ENCODE results near the gene PTPRT. TPM values are rescaled to one million over a fixed set of nuclear protein-coding genes. Genes with fewer than 3 reads are reported as not detected.

Gene PTPRT
- total RNA-seq, 1 experiment from 2014 or later = not detected

DNA sequence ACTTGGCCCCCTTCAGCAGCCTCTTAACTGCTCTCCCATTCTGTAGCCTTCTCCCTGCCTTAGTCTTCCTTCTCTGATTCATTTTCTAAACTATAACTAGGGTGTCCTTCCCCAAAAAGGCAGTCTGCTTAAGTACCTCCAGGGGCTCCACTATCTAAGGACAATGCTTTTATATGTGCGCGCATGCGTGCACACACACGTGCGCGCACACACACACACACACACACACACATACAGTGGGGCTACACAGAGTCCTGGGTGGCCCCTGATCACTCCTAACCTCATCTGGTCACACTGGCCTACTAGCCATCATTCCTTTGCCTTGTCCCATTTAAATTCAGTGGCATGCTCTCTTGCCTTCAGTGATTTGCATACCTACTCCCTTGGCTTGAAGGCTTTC is 917.2 kb downstream of the PTPRT start:
- intact Hi-C loops (cut with micrococcal nuclease; ENCODE audit: unreplicated experiment) = no loop called here
- no TSS peak for BruUV-seq (replicated peaks)
- TF ChIP-seq EZH2 (IDR thresholded peaks at IDR 0.05; ENCODE audit: borderline replicate concordance, low read depth, low read length, poor library complexity, severe bottlenecking) = no peak
- TF ChIP-seq, protein P1, sequence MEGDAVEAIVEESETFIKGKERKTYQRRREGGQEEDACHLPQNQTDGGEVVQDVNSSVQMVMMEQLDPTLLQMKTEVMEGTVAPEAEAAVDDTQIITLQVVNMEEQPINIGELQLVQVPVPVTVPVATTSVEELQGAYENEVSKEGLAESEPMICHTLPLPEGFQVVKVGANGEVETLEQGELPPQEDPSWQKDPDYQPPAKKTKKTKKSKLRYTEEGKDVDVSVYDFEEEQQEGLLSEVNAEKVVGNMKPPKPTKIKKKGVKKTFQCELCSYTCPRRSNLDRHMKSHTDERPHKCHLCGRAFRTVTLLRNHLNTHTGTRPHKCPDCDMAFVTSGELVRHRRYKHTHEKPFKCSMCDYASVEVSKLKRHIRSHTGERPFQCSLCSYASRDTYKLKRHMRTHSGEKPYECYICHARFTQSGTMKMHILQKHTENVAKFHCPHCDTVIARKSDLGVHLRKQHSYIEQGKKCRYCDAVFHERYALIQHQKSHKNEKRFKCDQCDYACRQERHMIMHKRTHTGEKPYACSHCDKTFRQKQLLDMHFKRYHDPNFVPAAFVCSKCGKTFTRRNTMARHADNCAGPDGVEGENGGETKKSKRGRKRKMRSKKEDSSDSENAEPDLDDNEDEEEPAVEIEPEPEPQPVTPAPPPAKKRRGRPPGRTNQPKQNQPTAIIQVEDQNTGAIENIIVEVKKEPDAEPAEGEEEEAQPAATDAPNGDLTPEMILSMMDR (conservative IDR thresholded peaks at IDR 0.05; ENCODE audit: low read depth, low read length) = no peak
- Histone ChIP-seq H3K9me3 (ENCODE audit: low read depth, low read length, poor library complexity, severe bottlenecking) (no peaks in the 10 kb centered on the region), H3K4me3 (ENCODE audit: low read depth, low read length, poor library complexity, severe bottlenecking) (no peak overlapping the region), H3K27ac (ENCODE audit: low read depth, low read length, poor library complexity, severe bottlenecking) (no peak overlapping the region), H3K27me3 (replicated peaks; ENCODE audit: insufficient read depth, low read depth, low read length, poor library complexity) (no peaks in the 10 kb centered on the region), H3K4me1 (ENCODE audit: insufficient read depth, low read length, poor library complexity, severe bottlenecking) (no peaks in the 10 kb centered on the region), H3K36me3 (ENCODE audit: insufficient read depth, low read length, poor library complexity, severe bottlenecking) (no peaks in the 10 kb centered on the region)
- POLR2A ChIA-PET (ENCODE audit: low non-redundant PET) = no interaction called here
- CTCF ChIA-PET = no interaction called here
- no peak for DNase-seq (ENCODE audit: low spot score)

DNA sequence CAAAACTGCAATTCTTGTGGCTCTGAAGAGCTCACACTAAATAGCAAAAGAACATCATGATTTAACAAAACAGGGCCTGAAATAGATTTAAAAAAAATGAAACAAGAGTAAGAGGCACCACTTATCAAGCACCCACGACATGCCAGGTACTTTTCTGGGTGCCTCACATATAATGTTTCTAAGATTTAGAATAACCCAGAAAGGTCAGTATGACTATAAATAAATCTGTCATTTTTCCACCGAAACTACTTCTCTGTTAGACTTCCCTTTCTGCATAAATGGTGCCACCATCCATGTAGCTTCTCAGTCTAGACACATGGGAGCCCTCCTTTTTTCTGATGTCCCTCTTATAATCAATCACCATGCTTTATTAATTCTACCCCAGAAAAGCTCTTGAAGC is 919.2 kb downstream of the PTPRT start:
- Histone ChIP-seq H3K27me3 (replicated peaks; ENCODE audit: insufficient read depth, low read depth, low read length, poor library complexity) (no peaks in the 10 kb centered on the region), H3K4me1 (ENCODE audit: insufficient read depth, low read length, poor library complexity, severe bottlenecking) (no peaks in the 10 kb centered on the region), H3K9me3 (ENCODE audit: low read depth, low read length, poor library complexity, severe bottlenecking) (no peaks in the 10 kb centered on the region), H3K36me3 (ENCODE audit: insufficient read depth, low read length, poor library complexity, severe bottlenecking) (no peaks in the 10 kb centered on the region), H3K4me3 (ENCODE audit: low read depth, low read length, poor library complexity, severe bottlenecking) (no peak overlapping the region), H3K27ac (ENCODE audit: low read depth, low read length, poor library complexity, severe bottlenecking) (no peak overlapping the region)
- ChIA-PET CTCF (no interaction called here), POLR2A (ENCODE audit: low non-redundant PET) (no interaction called here)
- intact Hi-C loops (cut with micrococcal nuclease; ENCODE audit: unreplicated experiment) = no loop called here
- no TSS peak for BruUV-seq (replicated peaks)
- DNase-seq (ENCODE audit: low spot score) = no peak
- TF ChIP-seq EZH2 (IDR thresholded peaks at IDR 0.05; ENCODE audit: borderline replicate concordance, low read depth, low read length, poor library complexity, severe bottlenecking) = no peak
- TF ChIP-seq, protein P1 (conservative IDR thresholded peaks at IDR 0.05; ENCODE audit: low read depth, low read length) = no peak

DNA sequence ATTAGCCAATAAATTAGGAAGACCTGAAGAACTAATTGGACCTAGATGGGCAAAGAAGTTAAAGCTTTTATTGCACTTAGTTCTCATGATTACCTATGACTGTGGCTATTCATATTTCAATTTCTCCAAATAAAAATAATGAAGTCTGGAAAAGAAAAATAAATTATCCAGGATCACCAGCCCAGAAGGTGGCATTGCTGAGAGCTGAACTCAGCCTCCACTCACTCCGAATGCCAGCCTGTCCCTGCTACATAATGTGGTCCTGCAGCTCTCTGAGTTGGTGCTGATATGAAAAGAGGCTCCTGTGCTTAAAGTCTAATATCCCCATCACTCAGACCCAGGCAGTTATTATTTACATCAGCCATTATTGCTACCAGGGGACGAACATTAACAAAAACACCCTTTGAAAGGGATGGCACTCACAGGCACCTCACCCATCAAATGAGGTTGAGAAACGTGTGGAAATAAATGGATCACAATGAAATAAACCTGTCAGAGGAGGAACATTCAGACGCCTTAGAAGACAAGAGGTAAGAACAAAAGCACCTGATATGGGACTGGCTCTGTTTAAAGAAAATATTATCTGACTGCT is 921.8 kb downstream of the PTPRT start:
- no peaks in the 10 kb centered on the region for H3K4me1 ChIP-seq (ENCODE audit: insufficient read depth, low read length, poor library complexity, severe bottlenecking)
- no peak for TF ChIP-seq EZH2 (IDR thresholded peaks at IDR 0.05; ENCODE audit: borderline replicate concordance, low read depth, low read length, poor library complexity, severe bottlenecking)
- TF ChIP-seq, protein P1 (conservative IDR thresholded peaks at IDR 0.05; ENCODE audit: low read depth, low read length) = no peak
- ChIA-PET POLR2A (ENCODE audit: low non-redundant PET) (interaction anchor here (0.8 kb wide), 1 partner anchor 108 kb away, joined by 3 read pairs; no protein-coding TSS in a partner anchor), CTCF (no interaction called here)
- no peaks in the 10 kb centered on the region for H3K9me3 ChIP-seq (ENCODE audit: low read depth, low read length, poor library complexity, severe bottlenecking)
- no peak for DNase-seq (ENCODE audit: low spot score)
- no peak overlapping the region for H3K4me3 ChIP-seq (ENCODE audit: low read depth, low read length, poor library complexity, severe bottlenecking)
- no peak overlapping the region for H3K27ac ChIP-seq (ENCODE audit: low read depth, low read length, poor library complexity, severe bottlenecking)
- intact Hi-C loops (cut with micrococcal nuclease; ENCODE audit: unreplicated experiment) = no loop called here
- H3K36me3 ChIP-seq (ENCODE audit: insufficient read depth, low read length, poor library complexity, severe bottlenecking) = no peaks in the 10 kb centered on the region
- no TSS peak for BruUV-seq (replicated peaks)
- H3K27me3 ChIP-seq (replicated peaks; ENCODE audit: insufficient read depth, low read depth, low read length, poor library complexity) = no peaks in the 10 kb centered on the region
